ENCODE results near the gene RBM15B.
"Not testable (repeated sequence)": the region's sequence is repeated elsewhere in the genome, so short reads cannot be mapped to it uniquely, and the experiment has no call there.

Gene RBM15B

GRCh38 chr3:51391075-51391565 lies at the start of gene RBM15B:
Gene RBM15B (plus strand): TSS chr3:51391285. CDS start chr3:51391400, 115 bp downstream.
- no peak for FAIRE-seq

- no peak for FAIRE-seq
Measured at GRCh38 chr3:51343918-51344687, 47.0 kb upstream of the RBM15B start.

- no peak for FAIRE-seq
Measured at GRCh38 chr3:51350751-51351150, 40.3 kb upstream of the RBM15B start.

- no peak for FAIRE-seq
Measured at GRCh38 chr3:51353131-51353530, 38.0 kb upstream of the RBM15B start.

- FAIRE-seq, result no peak
Measured at GRCh38 chr3:51353691-51354090, 37.4 kb upstream of the RBM15B start.

GRCh38 chr3:51354172-51354571 lies 36.9 kb upstream of the RBM15B start:
- FAIRE-seq, result no peak

GRCh38 chr3:51354731-51355615 lies 36.1 kb upstream of the RBM15B start:
- no peak for FAIRE-seq

- no peak for FAIRE-seq
Measured at GRCh38 chr3:51355891-51356578, 35.0 kb upstream of the RBM15B start.

- no peak for FAIRE-seq
Measured at GRCh38 chr3:51357856-51358255, 33.2 kb upstream of the RBM15B start.

GRCh38 chr3:51358981-51359380 lies 32.1 kb upstream of the RBM15B start:
- FAIRE-seq, result no peak

GRCh38 chr3:51360806-51361205 lies 30.3 kb upstream of the RBM15B start:
- no peak for FAIRE-seq

- no peak for FAIRE-seq
Measured at GRCh38 chr3:51361746-51362145, 29.3 kb upstream of the RBM15B start.

GRCh38 chr3:51362476-51362875 lies 28.6 kb upstream of the RBM15B start:
- FAIRE-seq, result no peak

GRCh38 chr3:51368276-51368675 lies 22.8 kb upstream of the RBM15B start:
- not testable (repeated sequence) for FAIRE-seq

GRCh38 chr3:51371943-51372557 lies 19.0 kb upstream of the RBM15B start:
- peak; percentile 94 for FAIRE-seq

- no peak for FAIRE-seq
Measured at GRCh38 chr3:51373658-51374421, 17.2 kb upstream of the RBM15B start.

GRCh38 chr3:51374456-51374855 lies 16.6 kb upstream of the RBM15B start:
- FAIRE-seq, result no peak

GRCh38 chr3:51375136-51375535 lies 15.9 kb upstream of the RBM15B start:
- FAIRE-seq, result no peak

- FAIRE-seq, result no peak
Measured at GRCh38 chr3:51375571-51375970, 15.5 kb upstream of the RBM15B start.

- FAIRE-seq, result no peak
Measured at GRCh38 chr3:51378065-51378464, 13.0 kb upstream of the RBM15B start.

- no peak for FAIRE-seq
Measured at GRCh38 chr3:51378726-51379125, 12.4 kb upstream of the RBM15B start.

GRCh38 chr3:51379301-51379700 lies 11.8 kb upstream of the RBM15B start:
- FAIRE-seq, result no peak

Data from islet of Langerhans (tissue), 1 donor.